HG03457 (cell line): ENCODE measurements around the gene PSG4.
"Not testable (repeated sequence)": the region's sequence is repeated elsewhere in the genome, so short reads cannot be mapped to it uniquely, and the experiment has no call there.

Source experiments
- ATAC-seq: cut with Tn5 transposase; IDR thresholded peaks from one replicate; pipeline ENCODE4 v1.9.1; 2021; ENCODE audit warnings: moderate number of reproducible peaks; ENCODE audit not compliant: unreplicated experiment

The PSG4 gene

GRCh38 chr19:43205471-43206105 is at the start of gene PSG4:
Gene PSG4 (minus strand): TSS chr19:43205638. CDS start chr19:43205536, 102 bp downstream.
- not testable (repeated sequence) for ATAC-seq

- ATAC-seq: not testable (repeated sequence)
Measured at GRCh38 chr19:43251428-43251827, 46.0 kb upstream of the PSG4 start.

GRCh38 chr19:43250296-43250695 is 44.9 kb upstream of the PSG4 start:
- ATAC-seq: not testable (repeated sequence)

DNA sequence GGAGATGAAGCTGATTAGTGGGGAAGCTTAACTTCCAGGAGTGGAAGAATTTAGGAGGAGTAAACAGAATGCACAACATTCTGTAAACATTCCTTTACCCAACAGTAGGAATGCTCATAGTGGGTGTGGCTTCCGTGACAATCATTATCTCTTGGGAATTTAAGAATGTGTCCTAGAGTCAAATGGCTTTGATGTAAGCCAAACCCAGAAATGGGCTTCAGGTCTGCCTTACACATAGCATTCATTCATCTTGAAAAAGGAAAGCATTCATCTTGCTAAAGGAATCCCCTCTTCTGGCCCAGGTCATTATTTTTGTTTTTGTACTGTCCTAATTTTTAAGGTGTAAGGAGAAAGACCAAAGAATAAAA is 43.2 kb upstream of the PSG4 start:
- ATAC-seq: not testable (repeated sequence)

GRCh38 chr19:43247243-43247880 is 41.9 kb upstream of the PSG4 start:
- not testable (repeated sequence) for ATAC-seq

DNA sequence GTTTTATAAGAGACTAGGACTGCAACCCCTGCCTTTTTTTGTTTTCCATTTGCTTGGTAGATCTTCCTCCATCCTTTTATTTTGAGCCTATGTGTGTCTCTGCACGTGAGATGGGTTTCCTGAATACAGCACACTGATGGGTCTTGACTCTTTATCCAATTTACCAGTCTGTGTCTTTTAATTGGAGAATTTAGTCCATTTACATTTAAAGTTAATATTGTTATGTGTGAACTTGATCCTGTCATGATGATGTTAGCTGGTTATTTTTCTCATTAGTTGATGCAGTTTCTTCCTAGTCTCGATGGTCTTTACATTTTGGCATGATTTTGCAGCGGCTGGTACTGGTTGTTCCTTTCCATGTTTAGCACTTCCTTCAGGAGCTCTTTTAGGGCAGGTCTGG is 40.4 kb upstream of the PSG4 start:
- not testable (repeated sequence) for ATAC-seq

- not testable (repeated sequence) for ATAC-seq
Measured at GRCh38 chr19:43242211-43242610, 36.8 kb upstream of the PSG4 start.

DNA sequence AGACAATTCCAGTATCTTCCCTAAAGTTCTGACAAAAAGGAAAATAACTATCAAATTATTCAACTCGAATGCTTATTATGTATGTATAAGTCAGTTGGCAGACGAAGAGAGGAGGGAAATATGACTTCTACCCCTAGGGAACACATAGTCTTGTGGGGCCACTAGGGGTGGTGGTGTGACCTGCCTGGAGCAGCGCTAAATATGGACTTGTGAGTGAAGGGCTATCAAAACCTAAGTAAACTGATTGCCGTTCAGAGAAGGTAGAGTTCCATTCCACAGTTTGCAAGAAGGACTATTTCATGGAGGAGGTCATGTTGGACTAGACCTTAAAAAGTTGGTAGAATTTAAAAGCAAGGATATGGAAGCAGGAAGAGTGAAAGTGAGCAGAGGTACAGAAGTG is 32.8 kb upstream of the PSG4 start:
- not testable (repeated sequence) for ATAC-seq

DNA sequence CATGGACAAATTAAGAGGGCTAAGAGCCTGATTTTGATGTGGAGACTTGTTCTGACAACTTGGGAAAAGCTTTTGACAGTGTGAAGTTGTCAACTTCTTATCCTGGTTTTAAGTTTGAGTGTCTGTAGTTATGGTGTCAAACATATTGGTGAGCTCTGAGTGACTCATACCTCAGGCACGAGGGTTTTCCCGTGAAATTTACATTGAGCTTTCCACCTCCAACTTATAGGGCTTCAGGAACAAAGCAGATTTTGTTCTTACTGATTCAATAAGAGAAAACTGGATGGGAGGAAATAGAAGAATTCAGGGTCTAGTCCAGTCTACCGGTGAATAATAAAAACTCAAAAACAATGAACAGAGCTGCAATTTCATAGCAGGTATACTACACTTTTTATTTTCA is 30.2 kb upstream of the PSG4 start:
- ATAC-seq: not testable (repeated sequence)

DNA sequence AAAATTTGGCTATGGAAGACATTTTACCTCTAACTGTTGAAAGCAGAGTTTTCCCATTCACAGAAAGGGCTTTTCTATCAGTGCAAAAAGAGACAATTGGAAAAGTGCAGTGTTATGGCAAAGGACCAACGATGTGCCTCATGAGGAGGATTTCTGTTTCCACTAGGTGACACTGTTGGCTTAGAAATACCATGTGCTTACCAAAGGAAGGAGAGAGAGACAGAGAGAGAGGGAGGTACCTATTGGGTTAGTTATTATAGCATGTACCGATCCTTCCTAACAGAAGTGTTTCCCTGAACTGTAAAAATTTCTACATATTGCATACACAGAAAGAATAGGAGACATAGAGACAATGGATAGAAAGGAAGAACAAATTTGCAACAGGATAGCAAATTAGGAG is 23.9 kb upstream of the PSG4 start:
- ATAC-seq: no peak

GRCh38 chr19:43228730-43229129 is 23.3 kb upstream of the PSG4 start:
- not testable (repeated sequence) for ATAC-seq

GRCh38 chr19:43226986-43227385 is 21.5 kb upstream of the PSG4 start:
- not testable (repeated sequence) for ATAC-seq

DNA sequence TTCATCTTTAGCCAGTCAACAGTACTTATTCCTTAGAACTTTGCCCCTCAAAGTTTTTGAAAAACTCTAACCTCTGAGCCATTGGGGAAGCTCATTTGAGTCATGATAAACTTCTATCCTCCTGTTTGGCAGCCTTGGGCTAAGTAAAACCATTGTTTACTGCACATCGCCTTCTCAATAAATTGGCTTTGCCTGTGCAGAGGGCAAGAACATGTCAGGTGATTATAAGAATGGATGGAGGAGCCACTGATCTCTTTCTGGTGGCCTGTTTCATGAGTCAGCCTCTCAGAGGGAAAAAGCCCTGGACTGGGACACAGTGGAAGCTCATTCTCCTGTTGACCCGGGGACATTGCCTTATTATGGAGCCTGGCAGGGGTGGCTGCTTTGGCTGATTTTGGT is 19.4 kb upstream of the PSG4 start:
- ATAC-seq: no peak

GRCh38 chr19:43224201-43224854 is 18.9 kb upstream of the PSG4 start:
- ATAC-seq: not testable (repeated sequence)

- ATAC-seq: not testable (repeated sequence)
Measured at GRCh38 chr19:43221891-43222290, 16.5 kb upstream of the PSG4 start.

GRCh38 chr19:43219136-43219535 is 13.7 kb upstream of the PSG4 start:
- ATAC-seq: not testable (repeated sequence)

DNA sequence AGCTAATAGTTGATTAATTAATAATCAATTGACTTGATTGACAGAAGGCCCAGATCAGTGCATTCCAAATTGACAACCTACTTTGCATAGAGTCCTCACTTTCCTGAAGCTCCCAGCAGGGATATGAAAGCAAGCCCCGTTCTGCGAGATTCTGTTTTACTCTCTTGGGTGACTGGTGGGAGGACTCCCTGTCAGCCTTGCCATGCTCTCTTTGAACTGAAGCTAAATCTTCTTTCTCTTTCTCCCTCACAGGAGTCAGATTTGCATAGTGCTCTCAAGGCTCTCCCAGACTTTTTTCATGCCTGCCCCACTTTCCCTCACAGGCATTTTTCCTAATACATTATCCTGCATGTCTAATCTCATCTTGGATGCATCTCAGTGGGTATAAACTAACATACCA is 10.4 kb upstream of the PSG4 start:
- not testable (repeated sequence) for ATAC-seq

GRCh38 chr19:43207991-43208390 is 2.6 kb upstream of the PSG4 start:
- no peak for ATAC-seq

DNA sequence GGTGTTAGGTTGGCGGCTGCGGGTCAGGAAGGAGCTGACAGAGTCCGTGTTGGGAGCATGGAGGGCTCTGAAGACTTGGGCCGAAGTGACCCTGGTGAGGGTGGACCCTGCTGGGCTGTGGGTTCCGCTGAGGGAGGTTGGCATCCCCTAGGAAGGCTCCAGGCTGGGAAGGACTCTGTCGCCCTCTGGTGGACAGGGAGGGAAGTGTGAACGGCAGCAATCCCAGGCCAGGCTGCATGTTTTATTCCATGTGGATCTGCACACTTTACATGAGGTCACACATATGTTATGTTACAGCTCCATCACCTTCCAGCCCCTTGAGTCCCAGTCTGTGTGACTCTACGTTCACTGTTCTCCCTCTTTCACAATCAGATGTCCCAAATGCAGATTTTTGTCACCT is 1.7 kb upstream of the PSG4 start:
- ATAC-seq: not testable (repeated sequence)

GRCh38 chr19:43203611-43204010 is 1.8 kb downstream of the PSG4 start:
- ATAC-seq: not testable (repeated sequence)

DNA sequence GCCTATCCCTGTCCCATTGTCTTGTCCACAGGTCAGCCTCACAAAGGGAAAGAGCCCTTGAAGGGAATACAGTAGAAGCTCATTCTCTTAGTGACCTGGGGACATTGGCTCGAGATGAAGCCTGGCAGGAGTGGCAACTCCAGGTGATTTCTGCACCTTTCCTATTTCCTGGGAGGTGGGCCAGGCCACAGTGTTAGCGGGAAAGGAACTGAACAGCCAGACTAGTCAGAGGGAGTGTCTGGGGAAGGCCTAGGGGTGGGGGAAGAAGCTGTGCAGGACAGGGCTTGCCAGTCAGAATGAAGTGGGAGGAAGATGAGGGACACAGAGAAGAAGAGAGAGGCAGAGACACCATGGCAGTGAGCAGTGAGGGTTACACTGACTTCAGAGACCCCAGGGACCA is 3.5 kb downstream of the PSG4 start:
- not testable (repeated sequence) for ATAC-seq

DNA sequence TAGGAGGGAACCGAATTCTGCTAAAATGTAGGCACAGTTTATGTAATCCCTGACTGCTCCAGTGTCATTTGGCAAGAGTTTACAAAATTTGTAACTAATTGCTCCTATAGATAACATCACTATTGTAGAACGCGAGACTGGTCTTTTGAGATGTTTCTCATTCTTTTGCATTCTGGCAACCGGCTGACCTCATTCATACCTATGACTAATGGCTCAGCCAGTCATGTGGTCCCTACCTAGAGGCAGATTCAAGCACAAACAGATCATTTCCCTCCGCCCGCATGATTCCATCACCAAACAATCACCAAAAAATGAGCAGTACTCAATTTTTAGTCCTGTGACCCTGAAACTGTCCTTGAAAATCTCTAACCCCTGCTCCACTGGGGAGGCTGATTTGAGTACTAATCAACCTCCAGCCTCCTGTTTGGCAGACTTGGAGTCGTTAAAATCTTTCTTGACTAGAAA is 4.1 kb downstream of the PSG4 start:
- ATAC-seq: not testable (repeated sequence)
